ENCODE data around the gene NHSL1. TPM values are rescaled to one million over a fixed set of nuclear protein-coding genes. Genes with fewer than 3 reads are reported as not detected.

The NHSL1 gene
- total and polyA plus RNA-seq, 2 of the 8 experiments (the other 6 are each of a cell fraction or from before 2014, with no cell fraction given), result 7.2 to 32.4 TPM

DNA sequence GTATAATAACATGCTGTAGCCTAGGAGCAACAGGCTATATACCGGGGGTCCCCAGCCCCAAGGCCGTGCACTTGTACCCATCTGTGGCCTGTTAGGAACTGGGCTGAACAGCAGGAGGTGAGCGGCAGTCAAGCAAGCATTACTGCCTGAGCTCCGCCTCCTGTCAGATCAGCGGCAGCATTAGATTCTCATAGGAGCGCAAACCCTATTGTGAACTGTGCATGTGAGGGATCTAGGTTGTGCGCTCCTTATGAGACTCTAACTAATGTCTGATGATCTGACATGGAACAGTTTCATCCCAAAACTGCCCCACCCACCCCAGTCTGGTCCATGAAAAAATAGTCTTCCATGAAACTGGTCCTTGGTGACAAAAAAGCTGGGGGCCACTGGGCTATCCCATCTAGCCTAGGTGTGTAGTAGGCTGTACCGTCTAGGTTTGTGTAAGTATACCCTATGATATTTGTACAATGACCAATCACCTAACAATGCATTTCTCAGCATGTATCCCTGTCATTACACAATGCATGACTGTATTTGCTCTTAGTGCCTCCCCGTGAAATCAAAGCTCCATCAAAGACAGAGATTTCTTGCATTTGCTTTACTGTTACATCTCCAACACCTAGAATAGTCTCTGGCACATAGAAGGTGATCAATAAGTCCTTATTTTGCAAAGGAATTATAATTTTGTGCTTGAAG is 30.8 kb downstream of the NHSL1 start:
- H3K4me2 ChIP-seq (ENCODE audit: insufficient read depth in 1 of 2, low read depth in 2 of 2, low read length in 2 of 2), result no peak overlapping the region
- H4K5ac ChIP-seq (ENCODE audit: insufficient read length, low read depth, low read length), result no peak overlapping the region
- no peak overlapping the region for H3K14ac ChIP-seq (ENCODE audit: insufficient read length)
- WGBS, 2 experiments (ENCODE audit: extremely low coverage in 1 of 2, insufficient coverage in 1 of 2, insufficient read length in 1 of 2, insufficient replicate concordance in 2 of 2, low coverage in 1 of 2, low lambda C conversion rate in 2 of 2, missing lambda C conversion rate in 1 of 2), result 90% methylated on average over 9 of the region's 9 CpGs; no CpG with 5 or more reads in 1 of the 2 experiments
- no peaks in the 10 kb centered on the region for H3K79me2 ChIP-seq (ENCODE audit: control insufficient read depth in 1 of 2, insufficient read depth in 2 of 2, low read length in 2 of 2)
- no peak overlapping the region for H2AK5ac ChIP-seq (ENCODE audit: low read depth, low read length)
- H4K8ac ChIP-seq (ENCODE audit: extremely low read depth, insufficient read depth, low read length), result no peak overlapping the region
- DNase-seq (ENCODE audit: low read depth in 1 of 2, low spot score in 2 of 2) (no peak), FAIRE-seq (no peak)
- H3K18ac ChIP-seq (ENCODE audit: extremely low read depth, low read length), result no peak overlapping the region
- no peak overlapping the region for H3K9ac ChIP-seq (replicated peaks in 1 of 4; ENCODE audit: extremely low read depth in 1 of 4, low read depth in 3 of 4, low read length in 3 of 4)
- no peak overlapping the region for H2BK12ac ChIP-seq (ENCODE audit: low read depth, low read length)
- no peaks in the 10 kb centered on the region; a peak in 1 of 7 replicates for H3K4me1 ChIP-seq (replicated peaks in 1 of 4; ENCODE audit: control insufficient read depth in 3 of 4, insufficient read depth in 4 of 4, low read length in 3 of 4)
- no peak overlapping the region for H2BK120ac ChIP-seq (replicated peaks; ENCODE audit: low read depth, low read length)
- H3K23ac ChIP-seq (ENCODE audit: insufficient read length), result no peak overlapping the region
- H4K91ac ChIP-seq (replicated peaks; ENCODE audit: insufficient read length, low read length), result no peak overlapping the region
- H3K79me1 ChIP-seq (ENCODE audit: low read depth, low read length), result no peaks in the 10 kb centered on the region
- H4K20me1 ChIP-seq (replicated peaks in 1 of 2; ENCODE audit: control insufficient read depth in 1 of 2, insufficient read depth in 2 of 2, low read length in 2 of 2), result no peaks in the 10 kb centered on the region
- H3K27me3 ChIP-seq (replicated peaks in 1 of 4; ENCODE audit: control insufficient read depth in 3 of 4, extremely low read depth in 1 of 4, insufficient read depth in 3 of 4, low read length in 3 of 4), result no peaks in the 10 kb centered on the region
- ChIA-PET CTCF (ENCODE audit: partially characterized antibody) (interaction anchor here (1.2 kb wide), 1 partner anchor 10 kb away, joined by 3 read pairs; no protein-coding TSS in a partner anchor), POLR2A (ENCODE audit: partially characterized antibody) (interaction anchor here (1.4 kb wide), 1 partner anchor 31 kb away, joined by 3 read pairs; the partner anchor contains the start of gene NHSL1)
- H3K56ac ChIP-seq (replicated peaks; ENCODE audit: insufficient read length, low read depth, low read length), result no peak overlapping the region
- H2BK20ac ChIP-seq (ENCODE audit: low read length), result no peak overlapping the region
- TF ChIP-seq TAF7 (optimal IDR thresholded peaks at IDR 0.05; ENCODE audit: borderline replicate concordance, low read depth, low read length), result no peak
- no peak for TF ChIP-seq CHD2 (IDR thresholded peaks at IDR 0.05; ENCODE audit: low read length)
- no peak for TF ChIP-seq EP300 (IDR thresholded peaks at IDR 0.05; ENCODE audit: borderline replicate concordance in 1 of 2, low read depth in 2 of 2, low read length in 2 of 2)
- TF ChIP-seq FOSL1 (IDR thresholded peaks at IDR 0.05; ENCODE audit: insufficient read depth, low read depth, low read length), result no peak
- TF ChIP-seq CHD1 (IDR thresholded peaks at IDR 0.05; ENCODE audit: low read depth, low read length), result no peak
- no peak for TF ChIP-seq CBX8 (IDR thresholded peaks at IDR 0.05; ENCODE audit: borderline replicate concordance, low read depth, low read length)
- TF ChIP-seq, protein P1, sequence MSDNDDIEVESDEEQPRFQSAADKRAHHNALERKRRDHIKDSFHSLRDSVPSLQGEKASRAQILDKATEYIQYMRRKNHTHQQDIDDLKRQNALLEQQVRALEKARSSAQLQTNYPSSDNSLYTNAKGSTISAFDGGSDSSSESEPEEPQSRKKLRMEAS (IDR thresholded peaks at IDR 0.05), result no peak
- TF ChIP-seq, protein P2, sequence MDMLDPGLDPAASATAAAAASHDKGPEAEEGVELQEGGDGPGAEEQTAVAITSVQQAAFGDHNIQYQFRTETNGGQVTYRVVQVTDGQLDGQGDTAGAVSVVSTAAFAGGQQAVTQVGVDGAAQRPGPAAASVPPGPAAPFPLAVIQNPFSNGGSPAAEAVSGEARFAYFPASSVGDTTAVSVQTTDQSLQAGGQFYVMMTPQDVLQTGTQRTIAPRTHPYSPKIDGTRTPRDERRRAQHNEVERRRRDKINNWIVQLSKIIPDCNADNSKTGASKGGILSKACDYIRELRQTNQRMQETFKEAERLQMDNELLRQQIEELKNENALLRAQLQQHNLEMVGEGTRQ (IDR thresholded peaks at IDR 0.05; ENCODE audit: low read length), result no peak
- no peak for TF ChIP-seq NRF1 (IDR thresholded peaks at IDR 0.05; ENCODE audit: low read depth, low read length)
- H2BK5ac ChIP-seq (ENCODE audit: low read depth, low read length), result no peak overlapping the region
- no peak overlapping the region for H3K27ac ChIP-seq (ENCODE audit: low read depth, low read length)
- H3K4me3 ChIP-seq (ENCODE audit: extremely low read depth in 1 of 4, insufficient read depth in 2 of 4, low read depth in 3 of 4, low read length in 4 of 4), result no peak overlapping the region
- H3K9me3 ChIP-seq (ENCODE audit: insufficient read depth in 2 of 2, low read depth in 1 of 2, low read length in 1 of 2), result no peaks in the 10 kb centered on the region
- H2BK15ac ChIP-seq (ENCODE audit: low read length), result no peak overlapping the region
- no peak overlapping the region for H3K4ac ChIP-seq (replicated peaks; ENCODE audit: insufficient read length, low read depth, low read length)
- no peaks in the 10 kb centered on the region for H3K23me2 ChIP-seq (ENCODE audit: low read depth, low read length)
- H2AFZ ChIP-seq (ENCODE audit: low read length), result no peak overlapping the region
- H3K36me3 ChIP-seq (ENCODE audit: control insufficient read depth in 2 of 4, insufficient read depth in 4 of 4, low read length in 3 of 4), result peaks cover 0 to 16% (median 7%) of the 10 kb centered on the region in 4 experiments; a peak in 5 of 8 replicates
